Measurements from ENCODE around the gene PCARE. TPM values are rescaled to one million over a fixed set of nuclear protein-coding genes. Genes with fewer than 3 reads are reported as not detected.

Gene PCARE
- total RNA-seq, 1 experiment from 2014 or later = not detected

DNA sequence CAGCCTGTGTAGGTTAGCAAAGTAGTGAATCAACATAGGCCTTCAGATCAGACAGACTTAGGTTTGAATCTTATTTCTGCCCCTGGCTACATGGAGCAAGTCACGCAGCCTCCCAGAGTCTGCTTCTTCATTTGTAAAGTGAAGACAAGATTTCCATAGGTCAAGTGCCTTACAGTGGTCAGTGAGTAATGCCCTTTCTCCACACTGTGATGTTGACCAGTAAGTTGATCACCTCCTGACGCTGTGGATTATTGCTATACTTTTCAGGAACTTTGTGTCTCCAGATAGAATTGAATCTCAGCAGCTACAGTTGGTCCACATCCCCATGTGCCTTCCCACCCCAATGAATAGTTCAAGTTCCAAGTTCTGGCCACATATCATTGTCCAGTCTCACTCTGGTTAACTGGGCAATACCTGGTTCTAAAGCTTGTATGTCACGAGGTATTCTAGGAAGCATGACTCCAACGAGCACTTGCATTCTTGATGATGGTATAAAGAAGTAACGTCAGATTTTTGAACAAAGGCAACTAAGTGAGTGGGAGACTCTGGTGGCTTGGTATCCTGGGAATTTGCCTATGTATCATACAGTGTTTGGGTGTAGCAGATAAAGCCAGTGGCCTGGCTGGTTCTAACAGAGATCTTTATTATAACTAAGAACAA lies 38.8 kb upstream of the PCARE start:
- no peak for DNase-seq (ENCODE audit: low read depth, low spot score)
- H3K4me3 ChIP-seq (ENCODE audit: low read depth in 2 of 2, low read length in 2 of 2) = no peak overlapping the region
- intact Hi-C loops (cut with micrococcal nuclease; ENCODE audit: unreplicated experiment) = no loop called here
- peaks cover 46% of the 10 kb centered on the region for H3K4me1 ChIP-seq (ENCODE audit: control insufficient read depth, insufficient read depth, low read length)
- ChIA-PET CTCF (no interaction called here), POLR2A (no interaction called here)
- no peak for ATAC-seq
- no peaks in the 10 kb centered on the region for H3K36me3 ChIP-seq (ENCODE audit: control insufficient read depth, insufficient read depth, low read length)
- BruUV-seq (replicated peaks) = no TSS peak
- in situ Hi-C loops (cut with HindIII; ENCODE audit: low pct_unique_long_range_greater_than_20kb, low sequenced_read_pairs) = no loop called here
- peak overlapping the region; percentile 98 for H3K27ac ChIP-seq (ENCODE audit: low read length)
- TF ChIP-seq TCF7L2 (IDR thresholded peaks at IDR 0.05; ENCODE audit: low read depth, low read length) (no peak), SIN3A (IDR thresholded peaks at IDR 0.05; ENCODE audit: borderline replicate concordance, insufficient read depth, low read depth, low read length) (no peak), POLR2AphosphoS5 (IDR thresholded peaks at IDR 0.05; ENCODE audit: low read depth, low read length) (no peak)
- TF ChIP-seq, protein P1, sequence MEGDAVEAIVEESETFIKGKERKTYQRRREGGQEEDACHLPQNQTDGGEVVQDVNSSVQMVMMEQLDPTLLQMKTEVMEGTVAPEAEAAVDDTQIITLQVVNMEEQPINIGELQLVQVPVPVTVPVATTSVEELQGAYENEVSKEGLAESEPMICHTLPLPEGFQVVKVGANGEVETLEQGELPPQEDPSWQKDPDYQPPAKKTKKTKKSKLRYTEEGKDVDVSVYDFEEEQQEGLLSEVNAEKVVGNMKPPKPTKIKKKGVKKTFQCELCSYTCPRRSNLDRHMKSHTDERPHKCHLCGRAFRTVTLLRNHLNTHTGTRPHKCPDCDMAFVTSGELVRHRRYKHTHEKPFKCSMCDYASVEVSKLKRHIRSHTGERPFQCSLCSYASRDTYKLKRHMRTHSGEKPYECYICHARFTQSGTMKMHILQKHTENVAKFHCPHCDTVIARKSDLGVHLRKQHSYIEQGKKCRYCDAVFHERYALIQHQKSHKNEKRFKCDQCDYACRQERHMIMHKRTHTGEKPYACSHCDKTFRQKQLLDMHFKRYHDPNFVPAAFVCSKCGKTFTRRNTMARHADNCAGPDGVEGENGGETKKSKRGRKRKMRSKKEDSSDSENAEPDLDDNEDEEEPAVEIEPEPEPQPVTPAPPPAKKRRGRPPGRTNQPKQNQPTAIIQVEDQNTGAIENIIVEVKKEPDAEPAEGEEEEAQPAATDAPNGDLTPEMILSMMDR (IDR thresholded peaks at IDR 0.05) = no peak
- TF ChIP-seq, protein P2, sequence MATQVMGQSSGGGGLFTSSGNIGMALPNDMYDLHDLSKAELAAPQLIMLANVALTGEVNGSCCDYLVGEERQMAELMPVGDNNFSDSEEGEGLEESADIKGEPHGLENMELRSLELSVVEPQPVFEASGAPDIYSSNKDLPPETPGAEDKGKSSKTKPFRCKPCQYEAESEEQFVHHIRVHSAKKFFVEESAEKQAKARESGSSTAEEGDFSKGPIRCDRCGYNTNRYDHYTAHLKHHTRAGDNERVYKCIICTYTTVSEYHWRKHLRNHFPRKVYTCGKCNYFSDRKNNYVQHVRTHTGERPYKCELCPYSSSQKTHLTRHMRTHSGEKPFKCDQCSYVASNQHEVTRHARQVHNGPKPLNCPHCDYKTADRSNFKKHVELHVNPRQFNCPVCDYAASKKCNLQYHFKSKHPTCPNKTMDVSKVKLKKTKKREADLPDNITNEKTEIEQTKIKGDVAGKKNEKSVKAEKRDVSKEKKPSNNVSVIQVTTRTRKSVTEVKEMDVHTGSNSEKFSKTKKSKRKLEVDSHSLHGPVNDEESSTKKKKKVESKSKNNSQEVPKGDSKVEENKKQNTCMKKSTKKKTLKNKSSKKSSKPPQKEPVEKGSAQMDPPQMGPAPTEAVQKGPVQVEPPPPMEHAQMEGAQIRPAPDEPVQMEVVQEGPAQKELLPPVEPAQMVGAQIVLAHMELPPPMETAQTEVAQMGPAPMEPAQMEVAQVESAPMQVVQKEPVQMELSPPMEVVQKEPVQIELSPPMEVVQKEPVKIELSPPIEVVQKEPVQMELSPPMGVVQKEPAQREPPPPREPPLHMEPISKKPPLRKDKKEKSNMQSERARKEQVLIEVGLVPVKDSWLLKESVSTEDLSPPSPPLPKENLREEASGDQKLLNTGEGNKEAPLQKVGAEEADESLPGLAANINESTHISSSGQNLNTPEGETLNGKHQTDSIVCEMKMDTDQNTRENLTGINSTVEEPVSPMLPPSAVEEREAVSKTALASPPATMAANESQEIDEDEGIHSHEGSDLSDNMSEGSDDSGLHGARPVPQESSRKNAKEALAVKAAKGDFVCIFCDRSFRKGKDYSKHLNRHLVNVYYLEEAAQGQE (IDR thresholded peaks at IDR 0.05; ENCODE audit: insufficient read depth in 1 of 2, low read depth in 2 of 2, low read length in 1 of 2) = no peak
- no peaks in the 10 kb centered on the region for H3K27me3 ChIP-seq (ENCODE audit: control insufficient read depth, insufficient read depth, low read length)
- no peaks in the 10 kb centered on the region for H3K9me3 ChIP-seq (ENCODE audit: control insufficient read depth, insufficient read depth, low read depth, low read length)

DNA sequence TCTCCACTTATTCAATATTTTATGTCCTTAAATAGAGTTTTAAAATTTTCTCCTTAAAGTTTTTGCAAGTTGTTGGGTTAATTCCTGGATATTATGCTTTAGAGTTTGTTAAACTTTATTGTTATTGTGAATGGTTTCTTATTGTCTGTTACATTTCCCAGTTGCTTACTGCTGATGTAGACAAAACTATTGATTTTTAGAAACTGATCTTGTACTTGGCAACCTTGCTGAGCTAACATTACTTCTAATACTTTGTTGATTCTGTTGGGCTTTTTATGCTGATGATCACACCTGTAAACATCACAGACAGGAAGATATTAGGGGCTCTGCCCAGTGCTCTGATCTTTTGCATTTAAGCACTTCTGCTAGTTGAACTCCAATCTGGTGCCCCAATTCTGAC lies 38.1 kb upstream of the PCARE start:
- TF ChIP-seq, protein P1 (IDR thresholded peaks at IDR 0.05) = no peak
- TF ChIP-seq TCF7L2 (IDR thresholded peaks at IDR 0.05; ENCODE audit: low read depth, low read length) = no peak
- TF ChIP-seq SIN3A (IDR thresholded peaks at IDR 0.05; ENCODE audit: borderline replicate concordance, insufficient read depth, low read depth, low read length) = no peak
- TF ChIP-seq, protein P2 (IDR thresholded peaks at IDR 0.05; ENCODE audit: insufficient read depth in 1 of 2, low read depth in 2 of 2, low read length in 1 of 2) = no peak
- no peak for TF ChIP-seq POLR2AphosphoS5 (IDR thresholded peaks at IDR 0.05; ENCODE audit: low read depth, low read length)
- Histone ChIP-seq H3K9me3 (ENCODE audit: control insufficient read depth, insufficient read depth, low read depth, low read length) (no peaks in the 10 kb centered on the region), H3K4me3 (ENCODE audit: low read depth in 2 of 2, low read length in 2 of 2) (no peak overlapping the region), H3K36me3 (ENCODE audit: control insufficient read depth, insufficient read depth, low read length) (no peaks in the 10 kb centered on the region), H3K27ac (ENCODE audit: low read length) (peak overlapping the region; percentile 98), H3K27me3 (ENCODE audit: control insufficient read depth, insufficient read depth, low read length) (no peaks in the 10 kb centered on the region), H3K4me1 (ENCODE audit: control insufficient read depth, insufficient read depth, low read length) (peaks cover 44% of the 10 kb centered on the region)
- BruUV-seq (replicated peaks) = no TSS peak
- intact Hi-C loops (cut with micrococcal nuclease; ENCODE audit: unreplicated experiment) (no loop called here), in situ Hi-C loops (cut with HindIII; ENCODE audit: low pct_unique_long_range_greater_than_20kb, low sequenced_read_pairs) (no loop called here)
- POLR2A ChIA-PET = no interaction called here
- DNase-seq (ENCODE audit: low read depth, low spot score) (no peak), ATAC-seq (no peak)
- CTCF ChIA-PET = no interaction called here
